Measurements from ENCODE around the gene UBL4B. TPM values are rescaled to one million over a fixed set of nuclear protein-coding genes. Genes with fewer than 3 reads are reported as not detected.

Gene UBL4B
- total RNA-seq, 1 donor: not detected

GRCh38 chr1:110084227-110085078 lies 27.8 kb upstream of the UBL4B start:
- TF ChIP-seq, protein P1, sequence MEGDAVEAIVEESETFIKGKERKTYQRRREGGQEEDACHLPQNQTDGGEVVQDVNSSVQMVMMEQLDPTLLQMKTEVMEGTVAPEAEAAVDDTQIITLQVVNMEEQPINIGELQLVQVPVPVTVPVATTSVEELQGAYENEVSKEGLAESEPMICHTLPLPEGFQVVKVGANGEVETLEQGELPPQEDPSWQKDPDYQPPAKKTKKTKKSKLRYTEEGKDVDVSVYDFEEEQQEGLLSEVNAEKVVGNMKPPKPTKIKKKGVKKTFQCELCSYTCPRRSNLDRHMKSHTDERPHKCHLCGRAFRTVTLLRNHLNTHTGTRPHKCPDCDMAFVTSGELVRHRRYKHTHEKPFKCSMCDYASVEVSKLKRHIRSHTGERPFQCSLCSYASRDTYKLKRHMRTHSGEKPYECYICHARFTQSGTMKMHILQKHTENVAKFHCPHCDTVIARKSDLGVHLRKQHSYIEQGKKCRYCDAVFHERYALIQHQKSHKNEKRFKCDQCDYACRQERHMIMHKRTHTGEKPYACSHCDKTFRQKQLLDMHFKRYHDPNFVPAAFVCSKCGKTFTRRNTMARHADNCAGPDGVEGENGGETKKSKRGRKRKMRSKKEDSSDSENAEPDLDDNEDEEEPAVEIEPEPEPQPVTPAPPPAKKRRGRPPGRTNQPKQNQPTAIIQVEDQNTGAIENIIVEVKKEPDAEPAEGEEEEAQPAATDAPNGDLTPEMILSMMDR (IDR thresholded peaks at IDR 0.05; ENCODE audit: insufficient read depth, low read length): no peak
- DNase-seq (ENCODE audit: low read depth): peak; percentile 66

DNA sequence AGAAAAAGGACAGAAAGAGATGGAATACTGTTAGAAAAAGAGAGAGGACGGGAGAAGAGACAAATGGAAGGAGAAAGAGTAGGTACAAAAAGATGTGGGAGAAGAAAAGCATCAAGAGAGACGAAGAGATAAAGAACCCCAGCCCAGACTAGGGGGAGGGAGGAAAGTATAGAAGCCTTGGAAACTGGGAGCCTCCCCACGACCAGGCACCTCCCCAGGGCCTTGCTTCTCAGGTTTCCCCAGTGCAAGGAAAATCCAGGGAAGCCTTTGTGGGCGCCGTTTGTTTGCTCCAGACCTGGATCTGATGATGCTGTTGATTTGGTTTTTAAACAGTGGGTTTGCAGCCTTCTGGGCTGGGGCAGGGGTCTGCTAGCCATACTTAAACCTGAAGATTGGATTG lies 26.6 kb upstream of the UBL4B start:
- TF ChIP-seq, protein P1 (IDR thresholded peaks at IDR 0.05; ENCODE audit: insufficient read depth, low read length): no peak
- no peak overlapping the region for H3K4me3 ChIP-seq (ENCODE audit: low read depth, low read length)
- DNase-seq (ENCODE audit: low read depth): no peak

More at GRCh38 chr1:110084227-110085078, 27.8 kb upstream of the UBL4B start:
- peak overlapping the region; percentile 62 for H3K4me3 ChIP-seq (ENCODE audit: low read depth, low read length)

DNA sequence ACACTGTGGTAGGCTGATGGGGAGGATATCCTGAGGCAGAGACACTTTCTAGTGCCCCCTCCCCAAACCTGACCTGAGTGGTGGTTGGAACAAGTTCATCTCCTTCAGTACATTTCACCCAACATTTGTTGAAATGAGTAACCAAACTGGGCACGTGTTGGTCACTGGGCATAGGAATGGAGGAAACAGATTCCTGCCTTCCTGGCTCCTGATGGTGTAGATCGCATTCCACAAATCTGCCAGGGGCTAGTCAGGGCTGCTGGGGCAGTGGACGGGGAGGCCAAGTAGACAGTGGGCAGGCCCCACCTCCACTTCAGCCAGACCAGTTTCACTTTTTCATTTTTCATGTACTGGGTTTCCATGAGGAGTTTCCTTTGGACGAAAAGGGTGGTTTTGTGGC lies 25.3 kb upstream of the UBL4B start:
- TF ChIP-seq, protein P1 (IDR thresholded peaks at IDR 0.05; ENCODE audit: insufficient read depth, low read length): no peak
- no peak overlapping the region for H3K4me3 ChIP-seq (ENCODE audit: low read depth, low read length)
- DNase-seq (ENCODE audit: low read depth): no peak

DNA sequence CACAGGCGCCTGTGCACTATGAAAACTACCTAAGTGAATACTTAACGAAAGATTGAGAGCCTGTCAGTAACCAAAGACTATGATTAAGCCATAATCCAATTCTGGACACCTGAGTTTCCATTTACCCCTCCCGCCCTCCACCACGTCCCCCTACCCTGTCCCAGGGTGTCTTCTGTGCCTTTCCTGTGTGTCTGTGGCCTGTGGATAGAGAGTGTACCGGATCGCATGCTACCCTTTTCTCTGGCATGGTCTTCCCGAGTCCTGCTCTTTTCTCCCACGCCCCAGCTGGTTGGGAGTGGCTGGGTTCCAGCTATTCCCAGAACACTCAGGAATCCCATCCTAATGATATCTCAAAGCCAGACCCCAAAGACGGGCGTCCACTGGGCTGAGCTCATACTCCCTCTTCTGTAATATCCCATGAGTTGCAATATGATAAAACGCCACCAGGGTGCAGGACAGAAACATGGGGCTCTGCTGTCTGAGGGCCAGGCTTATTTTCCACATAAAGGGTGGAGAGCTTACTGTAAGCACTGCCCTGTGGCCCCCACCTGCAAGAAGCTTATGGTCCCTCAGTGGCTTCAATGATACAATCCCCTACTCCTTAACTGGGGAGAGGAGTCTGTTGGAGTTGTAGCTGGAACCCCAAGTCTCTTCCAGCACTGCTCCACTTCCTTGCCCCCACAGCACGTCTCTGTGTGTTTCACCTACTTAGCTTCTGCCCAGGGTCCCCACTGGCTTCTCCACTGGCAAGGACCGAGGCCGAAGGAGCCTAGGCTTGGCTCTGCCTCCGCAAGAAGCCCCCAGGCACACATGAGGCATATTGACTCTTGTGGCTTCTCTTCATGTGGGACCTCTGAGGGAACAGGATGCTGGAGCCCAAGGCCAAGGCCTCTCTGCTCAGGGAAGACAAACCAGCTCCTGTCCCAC lies 24.2 kb upstream of the UBL4B start:
- DNase-seq (ENCODE audit: low read depth): peak; percentile 68
- H3K4me3 ChIP-seq (ENCODE audit: low read depth, low read length): no peak overlapping the region
- TF ChIP-seq, protein P1 (IDR thresholded peaks at IDR 0.05; ENCODE audit: insufficient read depth, low read length): peak; percentile 79

DNA sequence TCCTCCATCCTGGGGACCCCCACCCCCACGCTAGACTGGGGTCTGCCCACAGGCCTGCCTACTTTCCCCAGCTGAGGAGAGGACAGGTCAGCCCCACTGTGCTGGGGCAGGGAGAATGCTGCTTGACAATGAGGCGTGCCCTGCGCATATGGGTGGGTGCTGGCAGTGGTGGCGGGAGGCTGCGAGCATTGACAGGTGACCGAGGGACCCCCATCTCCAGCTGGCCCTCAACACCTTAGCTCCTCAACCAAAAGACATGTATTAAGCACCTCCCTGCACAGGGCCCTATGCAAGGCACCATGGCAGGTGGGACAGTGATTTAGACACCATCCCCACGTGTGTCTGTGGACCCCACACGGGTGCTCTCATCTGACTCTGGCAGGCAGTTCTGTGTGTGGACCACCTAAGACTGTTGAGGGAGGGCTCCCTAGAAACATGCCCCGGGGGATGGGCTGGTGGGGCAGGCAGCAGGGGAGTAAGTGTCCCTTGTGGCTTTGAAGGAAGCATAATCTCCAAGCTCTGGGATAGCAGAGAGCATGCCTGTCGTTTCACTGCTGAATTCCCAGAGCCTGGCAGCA lies 23.4 kb upstream of the UBL4B start:
- DNase-seq (ENCODE audit: low read depth): no peak
- TF ChIP-seq, protein P1 (IDR thresholded peaks at IDR 0.05; ENCODE audit: insufficient read depth, low read length): no peak
- no peak overlapping the region for H3K4me3 ChIP-seq (ENCODE audit: low read depth, low read length)

DNA sequence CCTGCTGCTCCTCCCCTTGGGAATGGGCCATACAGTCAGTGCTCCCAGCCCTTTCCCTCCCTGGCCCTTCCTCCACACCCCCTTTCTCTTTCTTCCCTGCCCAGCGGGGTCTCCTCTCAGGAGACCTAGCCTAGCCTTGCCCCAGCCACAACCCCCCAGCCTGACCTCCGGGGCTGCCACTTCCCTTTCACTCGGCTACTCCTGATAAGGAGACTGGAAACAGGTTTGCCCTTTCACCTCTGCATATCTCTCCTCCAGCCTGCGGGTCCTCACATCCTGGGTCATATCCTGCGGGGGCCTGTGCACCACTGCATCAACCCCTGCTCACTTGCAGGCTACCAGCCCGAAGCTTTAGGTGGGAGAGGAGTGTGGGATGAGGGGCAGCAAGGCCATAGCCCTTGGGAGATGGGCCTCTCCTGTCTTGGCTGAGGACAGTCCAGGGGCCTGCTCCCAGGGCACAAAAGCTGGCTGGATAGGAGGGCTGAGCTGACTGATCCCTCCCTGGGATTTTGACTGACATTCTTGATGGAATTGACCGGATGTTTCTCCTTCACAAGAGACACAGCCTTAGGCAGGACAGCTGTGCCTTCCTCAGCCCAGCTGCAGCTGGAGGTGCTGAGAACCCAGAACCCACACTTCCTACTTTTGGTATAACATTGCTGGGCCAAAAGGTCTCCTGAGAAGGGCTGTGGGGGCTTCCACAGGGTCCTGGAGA lies 22.5 kb upstream of the UBL4B start:
- TF ChIP-seq, protein P1 (IDR thresholded peaks at IDR 0.05; ENCODE audit: insufficient read depth, low read length): no peak
- H3K4me3 ChIP-seq (ENCODE audit: low read depth, low read length): no peak overlapping the region
- no peak for DNase-seq (ENCODE audit: low read depth)

Measured in fibroblast of the aortic adventitia (primary cell).